Posterior vena cava (tissue), 2 donors: Measurements from ENCODE around the gene ALPI. TPM values are rescaled to one million over a fixed set of nuclear protein-coding genes. Genes with fewer than 3 reads are reported as not detected.

Experiments used
- DNase-seq: peaks from one replicate; pipeline ENCODE4 v3.0.0-alpha.2; 2020; ENCODE audit warnings: low spot score
- intact Hi-C, 2 donors: fragments of 100-400 bp; cut with DNase I; formaldehyde crosslinking; loops; one replicate each; pipeline versions ENCODE4 v1.14.1 to v1.14.2; 2022 to 2023
- total RNA-seq, 2 donors: library from RNA; stranded (reverse); fragmentation: NEBNext Ultra II Directional; extraction: Animal tissue kit (Norgen Biotek cat#: 25700); gene quantifications; one replicate each; pipeline ENCODE4 v1.2.1, GENCODE V29; 2021
- donor health status: DM: yes; HTN: yes; CAD: no.
- donor health status: DM: yes; HTN: yes; CAD: no.

The ALPI gene
- total RNA-seq, 2 donors from 2014 or later, result not detected

DNA sequence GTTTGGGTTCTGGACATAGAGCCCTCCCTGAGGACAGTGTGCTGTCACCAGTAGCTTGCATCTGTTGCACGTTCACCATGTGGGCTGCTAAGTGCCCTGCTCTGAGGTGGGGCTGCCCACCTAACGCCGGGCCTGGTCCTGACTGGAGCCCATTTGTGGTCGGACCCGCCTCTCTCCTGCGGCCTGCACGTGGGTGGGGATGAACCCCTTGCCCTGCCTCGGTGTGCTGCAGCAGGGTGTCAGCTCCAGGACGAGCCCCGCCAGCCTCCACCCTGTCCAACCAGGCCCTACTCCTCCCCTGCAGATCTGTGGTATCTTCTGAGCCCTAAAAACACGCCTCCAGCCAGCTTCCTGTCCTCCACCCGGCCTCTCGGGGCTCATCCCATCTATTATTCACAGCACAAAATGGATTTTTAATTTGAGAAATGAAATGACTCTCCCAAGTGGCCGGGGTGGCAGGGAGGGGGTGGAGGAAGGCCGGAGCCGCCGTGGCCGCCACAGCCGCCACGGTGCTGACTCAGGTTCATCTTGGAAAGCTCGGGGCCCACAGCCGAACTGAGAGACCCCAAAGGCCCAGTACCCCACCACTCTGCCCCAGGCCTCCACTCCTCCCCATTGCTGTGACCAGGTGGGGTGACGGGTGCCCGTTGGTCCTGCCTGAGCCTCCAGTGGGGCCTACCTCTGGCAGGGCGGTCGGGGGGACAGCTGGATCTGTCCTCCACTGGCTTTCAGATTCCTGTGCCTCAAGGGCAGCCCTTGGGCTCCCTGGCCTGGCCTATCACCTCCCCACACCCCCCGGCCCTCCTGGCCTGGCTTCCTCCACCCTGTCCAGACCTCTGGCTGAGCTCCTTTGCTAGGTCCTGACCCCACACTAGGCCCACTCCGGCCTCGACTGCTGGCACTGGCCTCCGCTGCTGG is 34.5 kb downstream of the ALPI start:
- intact Hi-C loops, result no loop called here
- DNase-seq, result peak; percentile 77

- DNase-seq, result peak; percentile 47
- intact Hi-C loops, result no loop called here
Observed at GRCh38 chr2:232491139-232491780, 35.3 kb downstream of the ALPI start.

DNA sequence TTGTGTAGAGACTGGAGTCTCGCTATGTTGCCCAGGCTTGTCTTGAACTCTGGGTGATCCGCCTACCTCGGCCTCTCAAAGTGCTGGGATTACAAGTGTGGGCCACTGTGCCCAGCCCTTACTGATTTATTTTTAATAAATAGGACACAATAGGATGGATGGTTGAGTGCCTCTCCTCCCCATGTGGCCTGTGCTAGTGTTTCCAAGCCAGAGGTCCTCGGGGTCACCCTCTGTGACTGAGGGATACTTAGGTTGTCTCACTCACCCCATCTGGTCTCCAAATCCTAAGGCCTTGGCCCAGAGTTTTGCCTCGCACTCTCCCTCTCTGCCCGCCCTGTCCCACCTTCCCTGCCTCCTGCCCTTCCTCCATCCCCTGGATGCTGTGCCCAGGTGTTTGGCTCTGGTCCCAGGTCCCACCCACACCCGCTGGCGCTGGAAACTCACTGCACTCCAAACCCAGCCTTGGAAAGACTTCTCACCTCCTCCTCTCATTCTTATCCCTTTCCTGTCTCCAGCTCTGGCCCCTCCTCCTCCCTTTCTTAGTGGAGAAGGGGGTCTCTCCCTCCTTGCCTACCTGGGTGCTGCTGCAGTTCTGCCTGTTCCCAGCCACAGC is 36.4 kb downstream of the ALPI start:
- peak; percentile 59 for DNase-seq
- intact Hi-C loops, result no loop called here

DNA sequence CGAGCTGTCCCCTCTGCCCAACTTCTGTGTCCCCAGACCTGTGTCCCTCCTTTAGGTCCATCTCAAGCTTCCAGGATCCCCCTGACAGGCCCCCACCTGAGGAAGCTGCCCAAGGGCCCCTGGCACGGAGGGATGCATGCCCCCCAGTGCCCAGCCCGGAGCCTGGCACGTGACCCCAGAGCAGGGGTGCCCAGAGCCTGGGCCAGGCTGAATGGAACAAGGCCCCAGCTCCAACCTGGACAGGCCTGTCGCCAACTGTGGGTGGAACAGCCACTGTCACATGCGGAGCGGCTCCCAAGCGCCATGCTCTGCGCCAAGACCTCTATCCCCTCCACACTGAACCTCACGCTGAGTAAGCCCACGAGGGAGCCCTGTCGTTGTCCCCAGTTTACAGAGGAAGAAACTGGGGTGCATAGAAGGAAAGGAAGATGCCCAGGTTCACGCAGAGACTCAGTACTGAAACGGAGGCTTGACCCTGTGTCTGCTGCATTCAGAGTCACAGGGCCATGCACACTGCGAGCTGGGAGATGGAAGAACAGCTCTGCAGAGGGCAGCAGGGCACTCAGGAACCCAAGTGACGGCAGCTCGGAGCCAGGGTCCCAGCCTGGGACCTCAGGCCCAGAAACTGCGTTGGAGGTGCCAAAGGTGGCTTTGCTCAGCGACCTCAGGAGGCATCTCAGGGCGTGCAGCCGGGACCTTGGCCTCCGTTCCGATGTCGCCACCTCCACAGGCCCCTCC is 37.2 kb downstream of the ALPI start:
- intact Hi-C loops, result no loop called here
- DNase-seq, result peak; percentile 66

DNA sequence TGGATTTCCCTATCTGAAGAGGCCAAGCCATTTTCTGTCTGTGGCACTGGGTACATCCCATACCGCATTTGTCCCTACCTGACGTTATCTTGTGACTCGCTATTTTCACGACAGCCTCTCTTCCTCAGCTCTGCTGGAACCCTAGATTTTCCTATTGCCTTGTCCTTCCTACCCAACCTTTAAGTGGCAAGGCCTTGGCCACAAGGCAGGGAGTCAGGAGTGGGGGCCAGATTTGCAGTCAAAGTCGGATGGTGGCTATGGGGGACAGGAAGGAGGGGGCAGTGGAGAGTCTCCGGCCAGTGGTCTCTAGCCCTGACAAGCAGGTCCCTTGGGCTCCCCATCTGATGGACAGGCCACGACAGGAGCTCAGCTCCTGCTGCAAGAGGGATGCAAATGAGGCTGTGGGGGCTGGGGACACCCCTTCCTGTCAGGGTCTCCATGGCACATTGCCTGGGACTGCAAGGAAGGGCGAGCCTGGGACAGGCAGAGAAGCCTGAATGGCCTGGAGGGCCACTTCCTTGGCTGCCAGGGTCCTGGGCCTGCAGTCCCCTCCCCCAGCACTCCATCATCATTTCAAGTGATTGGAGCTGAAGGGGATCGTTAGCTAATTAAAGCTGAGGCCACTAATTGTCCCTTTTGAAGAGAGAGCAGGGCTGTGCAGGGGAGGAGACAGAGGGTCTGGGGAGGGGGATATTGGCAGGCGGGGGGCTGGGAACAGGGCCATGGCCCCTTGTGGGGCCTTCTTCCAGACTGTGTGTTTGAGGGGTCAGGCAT is 37.9 kb downstream of the ALPI start:
- peak; percentile 55 for DNase-seq
- intact Hi-C loops, result no loop called here

DNA sequence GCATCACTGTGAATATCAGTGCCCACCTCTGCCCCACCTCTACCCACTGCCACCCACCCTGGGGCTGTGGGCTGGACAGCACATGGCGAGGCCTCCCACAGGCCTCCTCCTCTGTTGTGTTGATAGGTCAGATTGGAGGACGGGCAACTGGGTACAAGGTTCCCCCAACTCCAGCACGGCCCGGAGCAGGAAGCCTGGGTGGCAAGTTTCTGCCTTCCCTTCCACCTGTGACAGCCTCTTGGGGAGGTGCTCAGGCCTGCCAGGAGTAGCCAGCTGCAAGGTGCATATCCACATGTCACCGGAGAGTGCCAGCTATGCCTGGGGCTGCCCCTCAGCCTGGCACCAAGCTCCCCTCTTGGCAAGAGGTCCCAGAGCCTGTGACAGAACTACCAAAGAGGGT is 38.6 kb downstream of the ALPI start:
- DNase-seq, result no peak
- intact Hi-C loops, result no loop called here

DNA sequence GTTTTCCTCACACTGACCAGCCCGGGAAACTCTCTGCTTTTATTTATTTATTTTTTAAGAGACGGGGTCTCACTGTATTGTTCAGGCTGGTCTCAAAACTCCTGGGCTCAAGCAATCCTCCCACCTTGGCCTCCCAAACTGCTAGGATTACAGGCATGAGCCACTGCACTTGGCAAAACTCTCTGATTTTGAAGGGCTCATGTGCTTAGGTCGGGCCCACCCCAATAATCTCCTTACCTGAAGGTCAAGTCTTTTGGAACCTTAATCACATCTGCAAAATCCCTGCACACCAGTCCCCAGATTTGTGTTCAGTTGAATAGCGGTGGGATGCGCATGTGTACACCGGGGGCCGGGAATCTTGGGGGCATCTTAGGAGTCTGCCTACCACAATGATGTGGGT is 39.3 kb downstream of the ALPI start:
- DNase-seq, result no peak
- intact Hi-C loops, result no loop called here

- no peak for DNase-seq
- intact Hi-C loops, result no loop called here
Observed at GRCh38 chr2:232496501-232497270, 40.7 kb downstream of the ALPI start.

DNA sequence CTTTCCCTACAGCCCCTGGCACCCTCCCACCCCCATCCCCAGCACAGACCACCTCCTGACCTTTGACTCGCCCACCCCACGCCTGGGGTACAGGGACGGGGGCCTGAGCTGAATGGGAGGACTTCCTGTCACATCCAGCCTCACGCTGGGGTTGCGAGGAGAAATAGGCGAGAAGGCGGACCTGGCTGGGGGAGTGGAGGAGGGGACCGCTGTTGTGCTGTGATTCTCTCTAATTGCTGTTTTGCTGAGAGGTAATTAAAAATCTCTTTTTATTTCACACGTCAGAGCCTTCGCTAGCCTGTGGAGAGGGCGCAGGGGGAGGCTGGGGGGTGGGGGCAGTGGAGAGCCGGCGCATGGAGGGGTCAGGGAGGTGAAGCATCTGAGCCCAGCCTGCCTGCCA is 41.4 kb downstream of the ALPI start:
- intact Hi-C loops, result no loop called here
- no peak for DNase-seq

GRCh38 chr2:232498452-232498851 is 42.5 kb downstream of the ALPI start:
- intact Hi-C loops, result no loop called here
- no peak for DNase-seq

DNA sequence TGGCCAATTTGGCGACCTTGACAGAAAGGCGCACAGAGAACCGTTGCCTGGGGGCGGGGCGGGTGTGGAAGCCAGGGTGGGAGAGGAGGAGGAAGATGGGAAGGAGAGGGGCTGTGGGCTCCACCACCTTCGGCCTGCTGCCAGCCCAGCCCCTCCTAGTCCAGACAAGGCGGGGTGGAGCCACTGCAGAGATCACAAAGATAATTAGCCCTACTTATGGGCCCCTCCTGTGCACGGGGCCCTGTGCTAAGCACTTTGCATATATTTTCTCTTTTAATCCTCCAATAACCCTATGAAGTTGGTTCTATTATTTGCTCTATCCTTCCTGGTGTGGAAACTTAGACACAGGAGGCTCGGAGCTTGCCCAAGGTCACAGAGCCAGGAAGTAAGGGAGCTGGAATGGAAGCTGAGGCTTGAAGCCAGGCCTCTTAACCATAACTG is 45.4 kb downstream of the ALPI start:
- intact Hi-C loops, result no loop called here
- no peak for DNase-seq

- no peak for DNase-seq
- intact Hi-C loops, result no loop called here
Observed at GRCh38 chr2:232501794-232502390, 45.9 kb downstream of the ALPI start.

GRCh38 chr2:232502511-232502910 is 46.6 kb downstream of the ALPI start:
- no peak for DNase-seq
- intact Hi-C loops, result no loop called here

DNA sequence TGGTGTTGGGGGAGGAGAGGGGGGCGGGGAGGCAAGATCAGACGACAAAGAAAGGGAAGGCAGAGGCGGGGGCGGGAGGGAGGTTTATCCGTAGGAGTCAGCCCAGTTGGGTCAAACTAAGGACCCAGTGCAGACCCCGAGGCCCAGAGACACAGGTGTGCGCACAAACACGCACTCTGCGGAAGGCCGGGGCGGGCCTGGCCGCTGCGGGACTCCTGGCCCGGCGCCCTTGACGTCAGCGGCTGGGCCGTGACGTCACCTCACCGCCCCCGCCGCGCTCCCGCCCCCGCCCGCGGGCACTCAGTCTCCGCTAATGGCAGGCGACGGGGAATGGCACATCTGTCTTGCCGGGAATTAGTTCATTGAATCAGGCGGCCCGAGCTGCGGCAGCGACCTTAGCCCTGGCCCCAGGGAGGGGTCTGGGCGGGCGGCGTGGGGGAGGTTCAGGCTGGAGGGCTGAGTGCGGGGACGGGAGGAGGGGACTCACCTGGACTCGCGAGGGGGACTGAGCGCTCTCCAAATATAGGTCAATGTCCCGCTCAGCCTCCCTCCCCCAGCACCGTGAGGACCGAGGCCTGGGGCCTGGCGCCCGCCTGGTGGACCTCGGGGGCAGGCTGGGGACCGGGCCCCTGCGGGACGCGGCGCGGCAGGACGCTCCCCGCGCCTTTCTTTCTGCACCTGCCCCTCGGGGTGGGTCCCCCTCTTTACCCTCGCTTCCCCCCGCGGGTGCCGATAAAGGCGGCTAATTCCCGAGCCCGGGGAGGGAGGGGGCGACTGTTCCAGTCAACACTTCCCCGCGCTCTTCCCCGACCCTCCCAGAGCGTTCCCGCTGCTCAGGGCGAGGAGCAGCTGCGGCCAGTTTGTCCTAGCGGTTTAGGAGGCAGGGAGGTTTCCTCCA is 47.2 kb downstream of the ALPI start:
- no peak for DNase-seq
- intact Hi-C loops, result no loop called here

DNA sequence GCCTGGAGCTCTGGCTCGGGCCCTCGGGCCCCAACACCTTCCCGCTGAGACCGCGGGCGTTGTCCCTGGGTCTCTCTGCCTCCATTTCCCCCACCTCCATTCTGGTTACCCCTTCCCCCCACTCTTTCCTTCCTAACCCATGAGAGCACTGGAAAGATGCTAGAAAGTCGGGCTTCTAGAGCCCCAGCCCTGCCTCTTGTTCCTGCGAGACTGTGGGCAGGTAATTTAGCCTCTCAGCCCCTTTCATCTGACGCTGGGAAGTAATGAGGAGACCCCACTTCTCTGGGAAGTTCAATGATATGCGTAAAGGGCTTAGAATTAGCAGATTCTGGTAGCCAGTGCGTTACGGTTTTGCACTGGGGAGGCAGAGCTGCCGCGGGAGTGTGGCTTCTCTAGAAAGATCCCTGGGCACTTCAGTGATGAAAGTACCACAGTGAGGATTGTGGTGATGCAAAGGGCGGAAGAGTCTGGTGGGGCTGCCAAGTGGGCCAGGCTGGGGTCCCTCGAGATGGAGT is 47.9 kb downstream of the ALPI start:
- no peak for DNase-seq
- intact Hi-C loops, result no loop called here

GRCh38 chr2:232504438-232504837 is 48.5 kb downstream of the ALPI start:
- intact Hi-C loops, result no loop called here
- no peak for DNase-seq

- DNase-seq, result no peak
- intact Hi-C loops, result no loop called here
Observed at GRCh38 chr2:232505856-232506255, 49.9 kb downstream of the ALPI start.
